ENCODE results near the gene TOM1L2.

Gene TOM1L2

GRCh38 chr17:17846003-17846402 lies 126.2 kb downstream of the TOM1L2 start:
- DNase-seq (ENCODE audit: low spot score), result no peak
- ChIA-PET POLR2A (ENCODE audit: low non-redundant PET) (interaction anchor here (1.5 kb wide), 1 partner anchor 10 kb away, joined by 5 read pairs; no protein-coding TSS in a partner anchor), CTCF (no interaction called here)
- H3K27ac ChIP-seq, result peak overlapping the region; percentile 100
- TF ChIP-seq CTCF (conservative IDR thresholded peaks at IDR 0.05; ENCODE audit: low read depth), result no peak

GRCh38 chr17:17845046-17845775 lies 127.0 kb downstream of the TOM1L2 start:
- DNase-seq (ENCODE audit: low spot score), result no peak
- no peak for TF ChIP-seq CTCF (conservative IDR thresholded peaks at IDR 0.05; ENCODE audit: low read depth)
- H3K27ac ChIP-seq, result peak overlapping the region; percentile 100
- ChIA-PET POLR2A (ENCODE audit: low non-redundant PET) (no interaction called here), CTCF (interaction anchor here (0.6 to 1.0 kb wide), 2 partner anchors 34 to 172 kb away, joined by 3 to 4 read pairs; no protein-coding TSS in a partner anchor)

DNA sequence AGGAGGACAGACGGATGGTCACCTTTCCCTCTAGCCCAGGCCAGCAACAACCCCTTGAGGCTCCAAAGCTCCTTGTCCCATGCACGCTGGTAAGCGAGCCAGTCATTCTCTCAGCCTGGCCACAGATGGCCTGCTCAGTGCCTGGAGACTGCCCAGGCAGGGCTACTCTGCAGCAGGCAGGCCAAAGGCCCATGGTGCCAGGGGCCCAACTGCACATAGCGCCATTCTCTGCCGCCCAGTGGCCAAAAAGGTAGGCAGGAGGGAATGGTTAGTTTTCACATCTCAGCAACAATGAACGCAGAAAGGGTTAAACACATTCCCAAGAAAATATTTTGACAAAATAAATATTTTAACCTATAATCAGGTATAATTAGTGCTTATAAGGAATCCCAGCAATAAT lies 127.7 kb downstream of the TOM1L2 start:
- TF ChIP-seq CTCF (conservative IDR thresholded peaks at IDR 0.05; ENCODE audit: low read depth), result no peak
- peak overlapping the region; percentile 100 for H3K27ac ChIP-seq
- CTCF ChIA-PET, result interaction anchor here (1.0 kb wide), 1 partner anchor 33 kb away, joined by 3 read pairs; no protein-coding TSS in a partner anchor
- POLR2A ChIA-PET (ENCODE audit: low non-redundant PET), result no interaction called here
- no peak for DNase-seq (ENCODE audit: low spot score)

DNA sequence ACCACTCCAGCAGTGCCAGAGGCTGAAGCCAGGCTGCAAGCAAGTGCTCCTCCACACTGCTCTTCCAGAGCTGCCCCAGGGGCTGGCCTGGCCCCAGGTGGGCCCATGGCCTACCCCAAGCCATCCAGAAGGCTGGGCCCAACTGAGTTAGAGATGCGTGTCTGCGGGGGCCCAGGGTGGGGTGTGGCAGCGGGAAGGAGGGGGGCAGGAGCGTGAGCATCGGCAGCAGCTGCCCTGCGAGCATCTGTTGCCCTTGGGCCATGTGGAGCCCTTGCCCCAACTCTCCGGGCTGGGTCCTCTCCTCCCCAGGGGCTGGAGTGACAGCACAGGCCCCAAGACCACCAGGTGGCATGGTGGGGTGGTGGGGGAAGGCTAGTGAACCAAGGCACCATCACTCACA lies 128.1 kb downstream of the TOM1L2 start:
- peak overlapping the region; percentile 100 for H3K27ac ChIP-seq
- TF ChIP-seq CTCF (conservative IDR thresholded peaks at IDR 0.05; ENCODE audit: low read depth), result no peak
- DNase-seq (ENCODE audit: low spot score), result no peak
- ChIA-PET CTCF (interaction anchor here (0.7 kb wide), 1 partner anchor 8 kb away, joined by 4 read pairs; no protein-coding TSS in a partner anchor), POLR2A (ENCODE audit: low non-redundant PET) (no interaction called here)

DNA sequence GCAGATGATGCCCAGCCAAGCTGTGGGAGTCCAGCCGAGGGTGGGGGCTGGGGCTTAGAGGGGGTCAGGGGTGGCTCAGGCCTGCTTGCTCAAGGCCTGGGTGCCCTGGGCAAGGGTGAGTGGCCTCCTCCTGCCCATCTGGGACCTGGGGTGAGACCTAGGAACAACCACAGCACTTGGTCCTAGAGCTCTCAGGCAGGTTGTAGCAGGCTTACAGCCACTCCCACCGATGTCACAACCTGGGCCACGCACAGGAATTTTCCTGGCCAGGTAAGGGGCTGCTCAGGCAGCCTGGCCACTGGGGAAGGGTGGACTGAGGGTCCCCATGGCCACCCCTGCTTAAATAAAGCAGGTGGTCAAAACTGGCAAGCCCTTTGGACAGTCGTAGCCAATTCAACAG lies 129.1 kb downstream of the TOM1L2 start:
- H3K27ac ChIP-seq, result peak overlapping the region; percentile 100
- no peak for TF ChIP-seq CTCF (conservative IDR thresholded peaks at IDR 0.05; ENCODE audit: low read depth)
- ChIA-PET CTCF (no interaction called here), POLR2A (ENCODE audit: low non-redundant PET) (no interaction called here)
- DNase-seq (ENCODE audit: low spot score), result no peak

- CTCF ChIA-PET, result interaction anchor here (0.6 to 0.7 kb wide), 3 partner anchors 18 to 605 kb away, joined by 3 read pairs; partner anchors contain the start of gene FLCN
- no peak for TF ChIP-seq CTCF (conservative IDR thresholded peaks at IDR 0.05; ENCODE audit: low read depth)
- peak overlapping the region; percentile 100 for H3K27ac ChIP-seq
- POLR2A ChIA-PET (ENCODE audit: low non-redundant PET), result interaction anchor here (1.7 kb wide), 1 partner anchor 22 kb away, joined by 4 read pairs; no protein-coding TSS in a partner anchor
- DNase-seq (ENCODE audit: low spot score), result no peak
Measured at GRCh38 chr17:17842111-17842876, 129.9 kb downstream of the TOM1L2 start.
